HG02623 (cell line): Measurements from ENCODE around the gene PPIL1.
"Not testable (repeated sequence)": the region's sequence is repeated elsewhere in the genome, so short reads cannot be mapped to it uniquely, and the experiment has no call there.

Experiments used
- ATAC-seq: cut with Tn5 transposase; IDR thresholded peaks from one replicate; pipeline ENCODE4 v1.9.1; 2021; ENCODE audit warnings: moderate library complexity; ENCODE audit not compliant: unreplicated experiment

The PPIL1 gene

DNA sequence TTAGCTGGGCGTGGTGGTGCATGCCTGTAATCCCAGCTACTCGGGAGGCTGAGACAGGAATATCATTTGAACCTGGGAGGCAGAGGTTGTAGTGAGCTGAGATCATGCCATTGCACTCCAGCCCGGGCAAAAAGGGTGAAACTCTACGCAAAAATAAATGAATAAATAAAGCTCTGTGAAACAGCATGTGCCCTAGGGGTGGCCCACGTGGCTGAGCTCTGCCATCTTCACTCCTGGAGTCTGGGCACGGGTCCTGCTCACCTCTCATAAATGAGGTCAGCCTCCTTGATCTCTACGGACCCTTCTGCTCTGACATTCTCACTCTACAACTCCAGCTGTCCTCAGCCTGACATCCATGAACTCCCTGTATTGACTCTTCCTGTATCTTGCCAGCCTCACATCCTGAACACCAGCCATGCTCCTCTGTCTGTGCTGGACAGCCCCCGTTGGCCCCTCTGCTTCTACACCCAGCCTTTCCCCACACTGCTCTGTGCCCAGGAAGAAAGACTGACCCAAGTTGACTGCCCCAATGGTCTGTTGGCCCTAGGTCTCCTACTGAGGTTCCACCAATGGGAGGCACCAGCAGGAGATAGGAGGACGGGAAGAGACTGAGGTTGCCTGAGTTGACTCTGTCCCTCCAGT lies 57.3 kb downstream of the PPIL1 start:
- no peak for ATAC-seq

DNA sequence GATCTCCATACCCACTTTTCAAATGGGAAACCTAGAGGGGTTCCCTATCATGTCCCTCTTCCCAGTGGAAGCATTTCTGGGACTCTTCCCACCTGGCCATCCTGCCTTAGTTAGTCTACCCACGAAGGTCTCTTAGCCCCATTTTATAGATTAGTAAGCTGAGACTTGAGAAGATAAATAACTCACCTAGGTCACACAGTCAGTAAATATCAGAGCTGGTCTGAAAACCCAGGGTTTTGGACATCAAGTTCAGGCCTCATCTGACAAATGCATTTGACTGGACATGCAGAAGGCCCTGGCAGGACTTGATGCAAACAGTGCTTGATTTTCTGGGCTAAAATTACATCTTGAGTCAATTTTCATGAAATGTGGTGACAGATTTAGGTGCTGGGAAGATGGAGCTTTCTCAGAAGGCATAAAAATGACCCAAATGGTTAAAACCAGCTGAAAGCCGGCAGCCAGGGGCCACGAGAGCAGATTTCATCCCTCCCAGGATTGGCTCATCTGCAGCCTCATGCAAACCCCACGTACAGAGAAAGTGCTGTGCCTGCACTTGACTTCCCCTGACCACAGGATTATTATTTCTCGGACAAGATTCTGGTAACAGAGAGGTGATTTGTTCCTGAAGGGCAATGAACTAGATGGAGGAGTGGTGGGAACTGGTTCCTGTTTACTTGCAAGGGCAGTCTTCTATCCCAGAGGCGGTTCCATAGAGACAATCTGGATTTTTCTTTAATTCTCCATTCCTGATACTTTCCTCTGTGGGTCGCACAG lies 58.5 kb downstream of the PPIL1 start:
- ATAC-seq = no peak

DNA sequence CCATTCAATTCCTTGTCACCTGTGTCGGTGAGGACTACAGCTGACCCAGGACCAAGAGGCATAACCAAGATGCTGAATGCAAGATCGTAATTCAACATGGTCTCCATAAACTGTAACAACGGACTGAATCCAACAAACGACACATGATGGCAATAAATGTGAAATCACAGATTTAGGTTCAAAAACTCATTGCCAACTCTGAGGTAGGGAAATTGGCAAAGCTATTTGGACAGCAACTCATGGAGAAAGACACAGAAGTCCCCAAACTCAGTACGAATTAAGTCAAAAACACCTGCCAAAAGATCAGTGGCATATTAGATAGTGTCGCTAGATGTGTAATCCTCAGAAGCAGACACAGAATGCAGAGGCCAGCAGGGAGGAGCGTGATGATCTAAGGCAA lies 60.4 kb downstream of the PPIL1 start:
- no peak for ATAC-seq

DNA sequence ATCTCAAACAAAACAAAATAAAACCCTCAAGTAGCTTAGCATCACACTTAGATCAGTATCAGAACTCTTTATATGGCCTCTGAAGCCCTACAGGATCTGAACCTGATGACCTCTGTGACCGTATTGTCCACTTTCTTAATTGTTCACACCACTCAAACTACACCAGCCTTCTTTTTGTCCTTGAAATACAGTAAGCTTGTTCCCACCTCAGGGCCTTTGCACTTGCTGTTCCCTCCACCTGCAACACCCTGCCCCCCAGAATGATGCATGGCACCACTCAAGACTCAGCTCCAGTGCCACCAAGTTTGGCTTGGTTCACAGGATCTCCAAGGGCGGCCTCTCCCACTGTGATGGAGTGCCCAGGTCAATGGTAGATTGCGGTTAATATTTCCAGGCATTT lies 61.1 kb downstream of the PPIL1 start:
- no peak for ATAC-seq

- ATAC-seq = not testable (repeated sequence)
These were observed 61.6 kb downstream of the PPIL1 start for GRCh38 chr6:36813047-36813446.

- no peak for ATAC-seq
These were observed 64.4 kb downstream of the PPIL1 start for GRCh38 chr6:36809941-36810803.

DNA sequence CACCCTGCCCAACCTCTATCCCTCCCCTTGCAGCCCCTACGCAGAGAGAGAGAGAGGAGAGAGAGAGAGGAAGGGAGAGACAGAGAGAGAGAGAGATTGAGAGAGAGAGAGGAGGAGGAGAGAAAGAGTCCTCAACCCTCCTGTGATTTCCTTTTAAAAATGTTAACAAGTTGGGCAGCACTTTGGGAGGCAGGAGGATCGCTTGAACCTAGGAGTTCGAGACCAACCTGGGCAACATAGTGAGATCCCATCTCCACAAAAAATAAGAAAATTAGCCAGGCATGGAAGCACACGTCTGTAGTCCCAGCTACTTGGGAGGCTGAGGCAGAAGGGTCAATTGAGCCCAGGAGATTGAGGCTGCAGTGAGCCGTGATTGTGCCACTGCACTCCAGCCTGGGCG lies 65.4 kb downstream of the PPIL1 start:
- no peak for ATAC-seq

GRCh38 chr6:36808634-36809033 lies 66.0 kb downstream of the PPIL1 start:
- ATAC-seq = no peak

GRCh38 chr6:36807750-36808149 lies 66.9 kb downstream of the PPIL1 start:
- no peak for ATAC-seq

DNA sequence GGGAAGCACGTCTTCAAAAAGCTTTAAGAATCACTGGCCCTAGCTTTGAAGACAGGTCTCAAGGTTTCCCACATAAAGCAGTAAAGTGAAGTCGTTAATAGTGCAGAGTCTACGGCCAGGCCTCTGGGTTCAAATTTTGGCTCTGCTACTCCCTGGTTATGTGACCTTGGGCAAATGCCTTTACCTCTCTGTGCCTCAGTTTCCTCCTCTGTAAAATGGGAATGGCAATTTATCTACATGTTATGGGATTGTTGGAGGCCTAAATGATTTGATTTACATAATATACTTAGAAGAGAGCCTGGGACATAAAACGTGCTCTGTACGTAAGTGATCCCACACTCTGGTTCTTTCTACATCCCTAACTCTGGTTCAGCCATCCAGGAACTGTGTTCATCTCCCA lies 67.5 kb downstream of the PPIL1 start:
- ATAC-seq = no peak

GRCh38 chr6:36805917-36806316 lies 68.7 kb downstream of the PPIL1 start:
- ATAC-seq = no peak

DNA sequence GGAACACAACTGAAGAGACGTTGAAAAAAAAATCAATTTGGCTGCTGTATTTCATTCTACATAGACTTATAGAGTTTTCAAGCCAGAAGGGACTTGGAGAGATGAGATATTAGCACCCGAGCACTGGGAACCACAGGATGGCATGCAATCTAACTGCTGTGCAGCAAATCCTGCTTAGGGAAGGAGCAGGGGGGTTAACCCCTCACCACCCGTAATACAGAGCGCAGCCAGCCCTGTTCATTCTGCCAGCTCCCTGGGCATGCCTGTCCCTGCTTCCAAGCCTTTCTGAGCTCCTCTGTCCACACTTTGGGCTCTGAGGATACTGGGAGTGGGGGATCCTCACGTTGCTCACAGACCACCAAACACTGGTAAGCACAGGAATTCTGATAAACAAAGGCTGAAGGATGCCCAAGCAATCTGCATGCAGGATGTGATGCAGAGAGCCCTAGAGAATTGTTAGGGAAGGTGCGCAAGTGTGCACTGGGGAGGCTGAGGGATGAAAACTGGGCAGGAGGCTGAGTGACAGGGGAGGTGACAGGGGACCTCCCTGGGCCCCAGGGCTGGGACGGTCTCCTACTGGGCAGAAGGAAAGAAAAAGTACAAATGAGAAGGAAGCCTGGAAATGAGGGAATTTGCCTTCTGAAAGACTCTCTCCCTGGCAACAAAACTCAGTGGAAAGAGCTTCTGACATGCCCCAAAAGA lies 69.4 kb downstream of the PPIL1 start:
- ATAC-seq = no peak
